NCI-H1436 (cell line): ENCODE measurements around the gene SMTN.

Experiments used
- DNase-seq: peaks from one replicate; lab custom pipeline; 2025; lab: John Stamatoyannopoulos, UW

Gene SMTN

GRCh38 chr22:31127181-31127772, 46.2 kb downstream of the SMTN start:
- no peak for DNase-seq

- DNase-seq = no peak
These were observed 47.0 kb downstream of the SMTN start for GRCh38 chr22:31128156-31128555.

GRCh38 chr22:31130873-31131272, 49.8 kb downstream of the SMTN start:
- no peak for DNase-seq

- DNase-seq = no peak
These were observed 52.8 kb downstream of the SMTN start for GRCh38 chr22:31133911-31134310.

GRCh38 chr22:31134688-31135087, 53.6 kb downstream of the SMTN start:
- no peak for DNase-seq

GRCh38 chr22:31135706-31136105, 54.6 kb downstream of the SMTN start:
- no peak for DNase-seq

GRCh38 chr22:31136155-31136554, 55.0 kb downstream of the SMTN start:
- no peak for DNase-seq

- no peak for DNase-seq
These were observed 55.6 kb downstream of the SMTN start for GRCh38 chr22:31136711-31137110.

- no peak for DNase-seq
These were observed 56.6 kb downstream of the SMTN start for GRCh38 chr22:31137721-31138120.

- DNase-seq = no peak
These were observed 57.0 kb downstream of the SMTN start for GRCh38 chr22:31138126-31138525.

- DNase-seq = no peak
These were observed 57.9 kb downstream of the SMTN start for GRCh38 chr22:31139066-31139465.

GRCh38 chr22:31139866-31140716, 59.0 kb downstream of the SMTN start, which contains the start of gene PLA2G3:
Gene PLA2G3 (minus strand): TSS chr22:31140508. CDS start chr22:31140354, 154 bp downstream.
- peak; percentile 95 for DNase-seq

GRCh38 chr22:31140746-31141145, 59.6 kb downstream of the SMTN start:
- no peak for DNase-seq

- no peak for DNase-seq
These were observed 60.4 kb downstream of the SMTN start for GRCh38 chr22:31141551-31141950.

- DNase-seq = no peak
These were observed 61.2 kb downstream of the SMTN start for GRCh38 chr22:31142285-31142684.

GRCh38 chr22:31143038-31143437, 61.9 kb downstream of the SMTN start:
- DNase-seq = no peak

GRCh38 chr22:31143537-31143936, 62.4 kb downstream of the SMTN start:
- no peak for DNase-seq

GRCh38 chr22:31144223-31144622, 63.1 kb downstream of the SMTN start:
- no peak for DNase-seq

GRCh38 chr22:31148488-31148887, 67.4 kb downstream of the SMTN start:
- no peak for DNase-seq

GRCh38 chr22:31148953-31149627, 68.0 kb downstream of the SMTN start:
- peak; percentile 55 for DNase-seq

- DNase-seq = no peak
These were observed 69.5 kb downstream of the SMTN start for GRCh38 chr22:31150615-31151014.

GRCh38 chr22:31151872-31152271, 70.8 kb downstream of the SMTN start:
- no peak for DNase-seq

GRCh38 chr22:31153357-31153756, 72.2 kb downstream of the SMTN start:
- no peak for DNase-seq
